Measurements from ENCODE around the gene MINK1. TPM values are rescaled to one million over a fixed set of nuclear protein-coding genes. Genes with fewer than 3 reads are reported as not detected.
A peak's percentile ranks its signal among the peaks of the same experiment; 100 is the strongest.

The MINK1 gene
- total RNA-seq, 1 experiment from 2014 or later: 68.8 TPM

DNA sequence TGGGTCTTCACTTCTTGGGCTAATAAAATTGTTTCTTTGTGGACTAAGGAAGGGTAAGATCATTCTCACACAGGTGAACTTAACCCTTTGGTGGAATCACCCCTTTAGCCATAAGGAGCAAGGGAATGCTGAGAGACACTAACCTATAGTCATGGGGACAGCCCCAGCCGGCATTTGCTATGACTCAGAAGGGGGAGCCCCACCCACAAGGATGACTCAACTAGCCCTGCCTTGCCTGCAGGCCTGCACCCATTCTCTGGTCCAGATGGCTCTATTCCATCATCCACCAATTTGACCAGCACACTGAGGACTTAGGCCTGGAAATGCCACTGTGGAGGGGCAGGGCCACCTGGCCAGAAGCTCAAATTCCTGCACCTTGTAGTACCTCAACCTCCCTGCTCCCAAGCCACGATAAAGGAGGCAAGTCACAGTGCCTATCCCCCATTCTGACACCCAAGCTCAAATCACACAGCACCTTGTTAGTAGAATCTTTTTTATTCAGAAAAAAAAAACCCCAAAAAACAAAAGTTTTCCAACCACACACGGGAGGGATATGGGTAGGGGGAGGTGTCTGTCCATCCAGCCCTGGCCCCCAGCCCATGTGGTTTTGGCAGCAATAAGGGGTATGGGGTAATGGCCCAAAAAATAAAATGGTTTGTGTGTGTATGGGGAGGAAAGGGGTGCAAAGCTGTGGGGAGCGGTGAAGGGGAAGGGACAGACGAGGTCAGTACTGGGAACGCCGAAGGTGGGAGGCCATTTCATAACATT lies 112.2 kb downstream of the MINK1 start:
- no CpG with 5 or more reads among the region's 7 CpGs for WGBS (ENCODE audit: extremely low coverage, insufficient read length, low lambda C conversion rate)
- Histone ChIP-seq H4K91ac (ENCODE audit: insufficient read length, low read depth, low read length) (no peak overlapping the region), H2BK120ac (ENCODE audit: low read depth, low read length, poor library complexity, severe bottlenecking) (no peak overlapping the region), H4K8ac (replicated peaks; ENCODE audit: insufficient read length, low read depth, low read length) (no peak overlapping the region), H2BK20ac (ENCODE audit: low read depth, low read length, poor library complexity, severe bottlenecking) (no peak overlapping the region), H3K4ac (ENCODE audit: low read depth, low read length) (no peak overlapping the region), H3T11ph (ENCODE audit: low read length) (no peak overlapping the region), H2AFZ (ENCODE audit: low read length) (no peak overlapping the region), H3K23me2 (ENCODE audit: insufficient read length, low read depth, low read length, poor library complexity, severe bottlenecking) (peaks cover 23% of the 10 kb centered on the region), H4K5ac (ENCODE audit: insufficient read length, low read depth, low read length) (no peak overlapping the region), H3K9ac (ENCODE audit: extremely low read depth, insufficient read length, low read length) (no peak overlapping the region), H3K23ac (ENCODE audit: insufficient read length, low read depth, low read length) (no peak overlapping the region), H3K9me3 (ENCODE audit: control insufficient read depth, low read depth, low read length) (no peaks in the 10 kb centered on the region), H3K27me3 (ENCODE audit: insufficient read depth, low read length) (no peaks in the 10 kb centered on the region), H4K20me1 (ENCODE audit: control insufficient read depth, insufficient read depth, insufficient read length) (no peaks in the 10 kb centered on the region), H2BK12ac (ENCODE audit: insufficient read length, low read depth, low read length) (no peak overlapping the region), H3K14ac (ENCODE audit: insufficient read depth, low read length) (no peak overlapping the region), H3K56ac (ENCODE audit: insufficient read length, low read depth, low read length) (no peak overlapping the region), H2BK5ac (ENCODE audit: insufficient read length, low read length) (no peak overlapping the region), H3K18ac (ENCODE audit: insufficient read length, low read depth, low read length) (no peak overlapping the region), H2AK5ac (ENCODE audit: insufficient read length, low read length) (no peak overlapping the region), H3K4me2 (ENCODE audit: insufficient read depth, insufficient read length, low read length) (peak overlapping the region; percentile 11), H3K79me1 (ENCODE audit: insufficient read depth, low read depth, low read length, poor library complexity, severe bottlenecking) (peaks cover 4% of the 10 kb centered on the region), H2BK15ac (ENCODE audit: low read depth, low read length) (no peak overlapping the region), H3K27ac (ENCODE audit: insufficient read length, low read depth, low read length) (no peak overlapping the region), H3K4me1 (ENCODE audit: insufficient read depth, low read length) (no peaks in the 10 kb centered on the region), H3K79me2 (ENCODE audit: insufficient read depth, low read length) (peaks cover 15% of the 10 kb centered on the region; the same call in 1 of the 2 replicates)
- peak; percentile 80 for DNase-seq
- Mint-ChIP-seq H3K9me3 (peaks cover 0 to 2% of the 10 kb centered on the region in 2 experiments; a peak in 2 of 5 replicates), H3K27ac (peak overlapping the region; percentile 75 to 92 (median 91)), H3K27me3 (ENCODE audit: low read depth) (peaks cover 6% of the 10 kb centered on the region), H3K4me3 (peak overlapping the region; percentile 95 to 100), H3K36me3 (ENCODE audit: insufficient read depth in 1 of 3, low read depth in 3 of 3) (peaks cover 32 to 67% (median 53%) of the 10 kb centered on the region in 3 experiments), H3K4me1 (peaks cover 29 to 35% of the 10 kb centered on the region in 2 experiments)
- no peak for TF ChIP-seq CTCF (conservative IDR thresholded peaks at IDR 0.05)
